Activated CD4-positive, alpha-beta T cell treated with anti-CD3 and anti-CD28 coated beads, Interleukin-2, amount 50 U/mL, for 48 hours (primary cell): ENCODE data around the gene SRL.
"Not testable (repeated sequence)": the region's sequence is repeated elsewhere in the genome, so short reads cannot be mapped to it uniquely, and the experiment has no call there.

ENCODE experiments used
- DNase-seq, 2 experiments: peaks; one replicate each; pipeline ENCODE4 v3.0.0-alpha.2; 2020

SRL gene

DNA sequence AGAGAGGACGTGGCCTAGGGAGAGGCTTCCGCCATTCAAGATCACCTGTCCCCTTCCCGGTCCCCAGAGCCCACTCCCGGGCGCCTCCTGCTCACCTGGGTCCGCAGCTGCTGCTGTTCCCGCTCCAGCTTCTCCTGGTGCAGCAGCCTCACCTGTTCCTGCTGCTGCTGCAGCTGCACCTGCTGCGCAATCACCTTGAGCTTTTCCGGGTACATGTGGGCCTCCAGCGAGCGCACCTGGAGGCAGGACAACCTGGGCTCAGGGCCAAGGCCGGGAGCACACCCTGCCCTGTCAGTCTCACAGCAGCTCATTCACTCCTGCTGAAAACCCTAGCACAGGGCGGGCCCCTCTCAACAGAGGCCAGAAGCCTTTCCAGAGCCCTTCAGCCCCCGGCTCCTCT lies 18.5 kb upstream of the SRL start:
- no peak for DNase-seq

DNA sequence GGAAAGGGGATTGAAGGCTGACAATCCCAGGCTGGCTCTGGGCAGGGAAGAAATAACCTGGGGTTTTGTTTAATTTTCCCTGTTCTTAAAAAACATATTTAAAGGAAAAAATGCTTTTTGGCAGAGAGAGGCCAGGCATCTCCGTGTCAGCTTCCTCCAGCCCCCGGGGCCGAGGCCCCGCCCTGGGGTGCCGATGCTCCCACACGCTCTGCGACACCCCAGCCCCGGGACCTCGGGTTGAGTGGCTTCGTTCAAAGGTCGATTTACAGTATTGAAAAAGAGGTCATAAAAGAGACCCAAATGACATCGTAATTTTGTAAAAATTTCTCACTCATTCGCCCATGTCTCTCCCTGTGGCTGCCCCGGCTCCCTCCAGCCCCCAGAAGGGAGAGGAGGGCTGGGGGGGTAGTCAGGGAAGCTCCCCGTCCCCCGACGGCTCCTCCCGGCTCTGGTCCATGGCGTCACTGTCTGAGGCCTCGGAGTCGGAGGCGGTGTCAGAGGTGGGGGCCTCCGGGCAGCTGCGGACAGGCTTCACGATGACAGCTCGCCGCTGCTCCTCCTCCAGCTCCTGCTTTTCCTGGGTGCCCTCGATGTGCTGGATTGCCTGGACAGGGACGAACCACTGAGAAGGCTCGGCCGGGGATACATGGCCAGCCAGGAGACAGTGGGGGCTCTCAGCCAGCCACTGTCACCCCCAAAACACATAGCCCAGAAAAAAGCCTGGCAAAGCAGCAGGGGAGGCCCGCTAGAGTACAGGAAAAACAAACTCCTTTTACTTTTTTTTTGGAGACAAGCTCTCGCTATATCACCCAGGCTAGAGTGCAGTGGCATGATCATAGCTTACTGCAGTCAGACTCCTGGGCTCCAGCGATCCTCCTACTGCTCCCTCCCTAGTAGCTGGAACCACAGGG lies 16.0 kb upstream of the SRL start:
- no peak for DNase-seq

DNA sequence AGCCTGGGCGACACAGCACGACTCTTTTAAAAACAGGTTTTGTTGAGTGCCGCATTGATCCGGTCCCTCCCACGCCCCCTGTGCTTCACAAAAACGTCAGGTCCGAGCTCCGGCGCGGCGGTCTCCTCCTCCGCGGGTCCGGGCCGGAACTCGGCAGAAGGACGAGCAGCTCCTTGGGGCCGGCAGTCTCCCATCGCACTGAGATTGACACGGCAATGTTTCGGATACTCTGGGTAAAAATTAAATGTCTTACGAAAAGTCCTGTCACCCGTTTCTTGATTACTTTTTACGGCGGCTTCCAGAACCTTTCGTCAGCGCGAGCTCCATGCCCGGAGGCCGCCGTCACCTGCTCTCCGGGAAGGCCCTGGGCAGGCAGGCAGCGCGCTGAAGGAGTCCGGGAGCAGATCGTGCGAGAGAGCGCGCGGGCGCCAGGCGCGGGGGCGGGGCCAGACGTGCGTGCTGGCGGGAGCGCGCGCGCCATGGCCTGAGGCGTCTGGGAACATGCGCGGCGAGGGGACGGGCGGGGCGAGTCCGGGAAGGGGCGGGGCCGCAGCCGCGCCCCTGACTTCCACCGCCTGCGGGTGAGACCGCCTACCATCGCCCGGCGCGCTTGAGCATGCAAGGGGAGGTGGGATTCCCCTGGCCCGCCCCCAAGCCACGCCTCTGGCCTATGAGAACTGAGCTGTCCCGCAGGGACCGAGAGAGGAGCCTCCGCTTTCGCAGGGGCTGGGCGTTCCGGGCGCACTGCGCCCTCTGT lies 11.7 kb upstream of the SRL start:
- DNase-seq = peak; percentile 100

DNA sequence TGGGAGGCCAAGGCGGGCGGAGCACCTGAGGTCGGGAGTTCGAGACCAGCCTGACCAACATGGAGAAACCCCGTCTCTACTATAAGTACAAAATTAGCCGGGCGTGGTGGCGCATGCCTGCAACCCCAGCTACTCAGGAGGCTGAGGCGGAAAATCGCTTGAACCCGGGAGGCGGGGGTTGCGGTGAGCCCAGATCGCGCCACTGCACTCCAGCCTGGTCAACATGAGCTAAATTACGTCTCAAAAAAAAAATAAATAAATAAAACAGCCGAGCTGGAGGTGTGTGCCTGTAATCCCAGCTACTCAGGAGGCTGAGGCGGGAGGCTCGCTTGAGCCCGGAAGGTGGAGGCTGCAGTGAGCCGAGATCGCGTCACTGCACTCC lies 11.1 kb upstream of the SRL start:
- not testable (repeated sequence) for DNase-seq

DNA sequence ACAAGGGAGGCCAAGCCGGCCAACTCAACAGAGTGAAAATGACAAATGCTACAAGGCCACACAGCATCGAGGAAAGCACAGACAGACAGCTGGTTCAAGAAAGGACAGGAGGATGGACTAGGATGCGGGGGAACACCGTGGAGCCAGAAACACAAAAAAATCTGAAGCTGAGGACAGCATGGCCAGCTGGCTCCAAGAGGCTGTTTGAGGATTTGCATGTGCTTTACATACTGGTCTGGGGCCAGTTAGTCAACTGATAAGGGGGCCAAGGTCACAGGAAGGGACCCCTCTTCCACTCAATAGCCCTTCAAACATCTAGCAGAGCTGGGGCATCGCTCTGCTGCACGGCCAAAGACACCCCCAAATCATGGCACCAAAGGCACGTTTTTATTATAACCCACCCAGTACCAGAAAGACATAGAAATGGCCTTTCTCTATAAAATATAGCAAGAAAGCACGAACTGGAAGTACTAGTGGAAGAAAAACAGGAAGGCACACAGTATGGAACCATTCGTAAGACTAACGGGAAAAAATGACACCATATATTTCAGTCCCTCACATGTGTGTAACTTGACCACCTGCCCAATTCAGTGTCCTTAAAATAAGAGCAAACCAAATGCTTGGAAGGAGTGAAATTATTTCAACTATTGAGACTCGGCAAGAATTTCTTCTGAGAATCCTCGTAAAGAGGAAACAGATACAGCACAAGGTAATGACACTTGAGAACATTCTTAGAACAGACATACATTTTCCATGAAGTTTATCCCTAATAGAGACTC lies 7.8 kb upstream of the SRL start:
- no peak for DNase-seq

DNA sequence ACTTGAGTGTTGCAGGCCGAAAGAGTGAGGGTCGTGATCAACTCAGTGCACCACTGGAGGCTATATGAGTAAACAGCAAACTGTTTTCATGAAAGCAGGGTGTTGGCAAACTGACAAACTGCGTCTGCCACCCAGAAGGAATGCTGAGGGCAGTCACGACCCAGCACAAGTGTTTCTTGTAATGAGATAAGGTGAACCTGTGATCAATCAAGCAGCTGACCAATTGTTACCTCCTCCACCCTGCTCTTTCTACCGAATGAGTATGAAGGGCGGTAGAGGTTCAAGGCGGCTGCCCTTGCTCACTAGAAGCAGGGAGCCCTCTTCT lies 5.5 kb upstream of the SRL start:
- DNase-seq = no peak

DNA sequence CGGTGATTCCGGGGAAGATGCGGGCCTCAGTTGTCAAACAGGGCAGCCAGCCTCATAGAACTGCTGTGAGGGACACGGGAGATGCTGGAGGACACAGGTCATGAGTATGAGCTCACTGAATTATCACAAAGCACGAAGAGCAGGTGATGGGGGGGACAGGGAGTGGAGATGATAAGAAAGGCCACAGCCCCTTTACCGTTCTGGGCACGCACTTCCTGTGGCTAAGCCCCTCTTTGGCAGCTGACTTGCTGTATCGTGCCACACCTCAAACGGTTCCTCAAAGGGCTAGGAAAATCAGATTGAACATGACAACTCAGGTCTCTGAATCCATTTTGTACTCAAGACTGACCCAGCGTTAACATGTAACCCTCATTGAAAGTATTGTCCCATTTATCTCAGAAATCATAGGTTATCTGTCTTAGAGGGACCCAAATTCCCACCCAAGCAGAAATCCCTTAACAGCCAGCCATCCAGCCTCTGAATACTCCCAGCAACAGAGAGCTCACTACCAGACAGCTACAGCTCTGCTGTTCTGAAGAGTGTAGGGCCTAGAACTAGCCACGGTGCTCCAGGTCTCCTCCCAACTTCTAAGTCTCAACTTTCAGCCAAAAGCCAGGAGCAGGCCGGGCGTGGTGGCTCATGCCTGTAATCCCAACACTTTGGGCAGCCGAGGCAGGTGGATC lies 5.0 kb upstream of the SRL start:
- no peak for DNase-seq

DNA sequence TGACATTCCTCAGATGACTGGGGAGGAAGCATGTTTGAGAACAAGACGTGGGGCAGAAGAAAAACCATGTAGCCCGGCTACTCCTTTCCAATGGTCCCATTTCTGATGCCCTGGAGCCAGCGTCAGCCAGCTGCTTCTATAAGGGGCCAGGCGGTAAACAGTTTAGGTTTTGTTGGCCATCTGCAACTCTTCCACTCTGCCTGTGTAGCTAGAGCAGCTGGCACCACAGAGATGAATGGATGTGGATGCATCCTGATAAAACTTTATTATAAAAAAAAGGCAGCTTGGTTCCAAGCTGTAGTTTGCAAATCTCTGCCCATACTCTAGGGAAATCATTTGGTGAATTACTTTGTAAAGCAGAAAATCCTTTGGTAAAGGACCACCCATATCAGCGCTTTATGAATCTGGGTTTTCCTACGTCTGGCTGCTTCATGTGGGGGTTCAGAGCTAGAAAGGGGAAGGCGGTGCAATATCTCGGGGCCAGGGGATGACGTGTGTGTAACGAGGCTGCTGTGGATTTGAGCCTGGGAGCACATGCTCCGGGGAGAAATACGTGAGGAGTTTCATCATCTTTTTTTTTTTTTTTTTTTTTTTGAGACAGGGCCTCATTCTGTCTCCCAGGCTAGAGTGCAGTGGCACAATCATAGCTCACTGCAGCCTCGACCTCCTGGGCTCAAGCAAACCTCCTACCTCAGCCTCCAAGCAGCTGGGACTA lies 3.4 kb upstream of the SRL start:
- DNase-seq = no peak

DNA sequence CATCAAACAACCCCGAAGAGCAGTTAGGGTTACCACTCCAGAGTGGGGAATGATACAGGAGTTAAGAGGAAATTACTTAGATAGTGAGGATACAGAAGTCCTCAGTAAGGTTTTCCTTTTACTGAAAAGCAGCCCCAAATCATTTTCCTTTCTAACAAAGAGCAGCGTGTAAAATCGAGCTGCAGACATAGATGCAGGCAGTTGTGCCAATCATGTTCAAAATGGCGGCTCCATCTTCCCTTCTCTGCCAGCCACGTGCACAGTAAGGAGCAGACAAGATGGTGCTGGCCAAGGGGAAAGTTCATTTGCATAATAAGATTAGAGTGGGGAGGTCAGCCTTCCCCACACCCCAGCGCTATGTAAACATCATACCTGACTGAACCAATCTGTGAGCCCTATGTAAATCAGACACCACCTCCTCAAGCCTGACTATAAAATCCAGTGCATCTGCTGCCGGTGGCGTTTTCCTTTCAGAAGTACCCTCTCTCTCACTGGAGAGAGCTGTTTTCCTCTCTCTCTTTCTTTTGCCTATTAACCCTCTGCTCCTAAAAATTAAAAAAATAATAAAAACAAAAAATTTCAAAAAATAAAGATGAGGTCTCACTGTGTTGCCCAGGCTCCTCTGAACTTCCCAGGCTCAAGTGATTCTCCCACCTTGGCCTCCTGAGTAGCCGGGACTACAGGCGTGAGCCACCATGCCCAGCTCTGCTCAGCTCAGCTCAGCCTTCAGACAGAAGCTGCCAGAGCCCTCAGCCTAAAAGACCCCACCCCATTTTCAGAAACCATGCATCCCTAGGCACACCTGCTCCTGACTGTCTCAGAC lies 2.6 kb upstream of the SRL start:
- no peak for DNase-seq

DNA sequence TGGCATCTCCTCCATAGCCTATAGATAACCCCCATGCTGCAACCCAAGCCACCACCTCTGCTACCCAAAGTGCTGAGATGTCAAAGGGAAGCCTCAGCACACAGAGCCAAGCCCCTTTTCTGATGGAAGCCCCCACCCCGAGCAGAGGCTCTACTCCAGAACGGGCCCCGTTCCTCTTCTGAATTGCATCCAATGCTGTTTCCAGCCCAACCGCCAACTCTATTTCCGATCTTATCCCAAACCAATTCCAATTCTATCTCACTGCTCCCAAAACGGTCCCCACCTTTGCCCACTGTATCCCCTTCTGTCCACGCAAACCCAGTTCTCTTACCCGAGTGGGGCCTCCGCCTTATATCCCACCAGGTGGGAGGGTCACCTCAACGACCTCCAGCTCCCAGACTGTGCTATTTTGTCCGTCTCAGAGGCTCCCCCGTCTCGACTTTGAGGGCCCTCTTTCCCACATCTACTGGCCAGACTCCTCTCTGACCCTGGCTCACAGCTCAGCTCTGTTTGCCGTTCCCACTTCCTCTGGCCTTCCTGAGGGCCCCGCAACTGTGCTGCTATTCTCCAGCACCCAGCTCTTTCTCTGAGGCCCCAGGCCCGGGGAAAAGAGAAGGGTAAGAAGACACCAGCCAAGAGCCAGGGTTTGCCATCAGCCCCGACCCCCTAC lies 487 bp downstream of the SRL start:
- DNase-seq = no peak

DNA sequence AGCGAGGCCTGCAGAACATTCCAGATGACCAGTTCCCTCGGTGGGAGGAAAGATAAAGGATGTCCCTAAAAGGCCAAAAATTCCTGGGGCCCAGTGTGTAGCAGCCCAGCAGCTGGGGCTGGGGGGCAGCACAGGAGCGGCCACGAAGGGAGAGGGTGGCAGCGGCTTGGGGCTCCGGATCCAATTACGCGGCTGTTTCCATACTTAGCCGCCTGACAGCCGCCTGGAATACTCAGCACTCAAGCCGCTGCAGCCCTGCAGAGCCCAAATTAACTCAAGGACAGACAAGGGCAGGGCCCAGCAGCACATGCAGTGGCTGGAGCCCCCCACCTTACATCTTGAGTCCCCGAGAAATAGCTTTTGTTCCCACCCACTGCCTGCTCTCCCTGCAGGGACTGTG lies 1.3 kb downstream of the SRL start:
- DNase-seq = no peak

DNA sequence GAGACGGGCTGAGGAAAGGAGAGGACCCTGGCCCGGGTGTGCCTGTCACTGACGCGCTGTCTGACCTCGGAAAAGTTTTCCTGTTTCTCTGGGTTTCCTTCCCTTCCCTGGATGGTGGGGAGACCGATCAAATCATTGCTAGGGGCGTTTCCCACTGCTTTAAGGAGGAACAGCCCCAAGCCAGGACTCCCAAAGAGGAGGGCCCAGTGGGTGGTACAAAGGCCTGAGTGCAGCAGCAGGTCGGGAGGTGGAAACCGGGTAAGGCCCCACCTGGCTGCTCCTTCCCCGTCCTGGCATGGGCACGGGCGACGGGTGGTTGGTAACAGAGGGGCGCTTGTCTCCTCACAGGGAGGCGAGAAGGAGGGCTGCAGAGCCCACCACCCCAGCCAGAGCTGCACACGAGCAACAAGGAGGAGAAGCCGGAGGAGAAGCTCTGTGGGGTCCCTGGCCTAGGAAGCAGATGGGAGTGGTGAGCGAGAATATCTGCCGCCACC lies 2.2 kb downstream of the SRL start:
- no peak for DNase-seq

DNA sequence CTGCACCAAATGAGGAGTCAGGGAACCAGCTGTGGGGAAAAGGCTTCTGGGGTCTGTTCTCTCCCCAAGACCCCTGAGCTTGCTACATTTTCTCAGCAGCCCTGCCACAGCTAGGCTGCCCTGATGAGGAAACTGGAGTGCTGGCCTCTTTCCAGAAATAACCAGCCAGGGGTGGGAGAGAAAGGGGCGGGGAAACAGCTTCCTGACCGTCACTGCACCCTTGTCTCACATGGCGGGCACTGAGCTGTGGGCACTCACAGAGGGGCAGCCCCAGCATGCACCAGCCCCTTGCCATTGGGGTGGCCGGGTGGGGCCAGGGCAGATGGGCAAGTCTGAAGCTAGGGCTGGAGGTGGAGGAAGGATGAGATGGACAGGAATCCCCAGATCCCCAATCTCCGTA lies 2.9 kb downstream of the SRL start:
- no peak for DNase-seq

DNA sequence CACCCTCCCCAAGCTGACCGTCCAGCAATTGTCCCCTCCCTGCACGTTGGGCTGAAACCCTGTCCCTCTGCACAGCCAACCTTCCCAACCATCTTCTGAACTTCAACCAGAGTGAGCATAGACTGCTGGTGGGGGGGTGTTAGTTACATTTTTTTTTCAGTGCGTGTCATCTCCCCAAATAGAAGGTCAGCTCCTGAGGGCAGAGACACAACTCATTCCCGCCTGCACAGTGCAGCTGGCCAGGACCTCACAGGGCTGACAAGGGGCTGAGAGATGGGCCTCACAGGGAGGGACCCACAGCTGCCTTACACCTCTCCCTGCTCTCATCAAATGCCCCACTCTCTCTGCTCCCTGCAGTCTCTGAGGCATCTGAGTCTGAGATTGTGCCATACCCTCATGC lies 8.4 kb downstream of the SRL start:
- no peak for DNase-seq

DNA sequence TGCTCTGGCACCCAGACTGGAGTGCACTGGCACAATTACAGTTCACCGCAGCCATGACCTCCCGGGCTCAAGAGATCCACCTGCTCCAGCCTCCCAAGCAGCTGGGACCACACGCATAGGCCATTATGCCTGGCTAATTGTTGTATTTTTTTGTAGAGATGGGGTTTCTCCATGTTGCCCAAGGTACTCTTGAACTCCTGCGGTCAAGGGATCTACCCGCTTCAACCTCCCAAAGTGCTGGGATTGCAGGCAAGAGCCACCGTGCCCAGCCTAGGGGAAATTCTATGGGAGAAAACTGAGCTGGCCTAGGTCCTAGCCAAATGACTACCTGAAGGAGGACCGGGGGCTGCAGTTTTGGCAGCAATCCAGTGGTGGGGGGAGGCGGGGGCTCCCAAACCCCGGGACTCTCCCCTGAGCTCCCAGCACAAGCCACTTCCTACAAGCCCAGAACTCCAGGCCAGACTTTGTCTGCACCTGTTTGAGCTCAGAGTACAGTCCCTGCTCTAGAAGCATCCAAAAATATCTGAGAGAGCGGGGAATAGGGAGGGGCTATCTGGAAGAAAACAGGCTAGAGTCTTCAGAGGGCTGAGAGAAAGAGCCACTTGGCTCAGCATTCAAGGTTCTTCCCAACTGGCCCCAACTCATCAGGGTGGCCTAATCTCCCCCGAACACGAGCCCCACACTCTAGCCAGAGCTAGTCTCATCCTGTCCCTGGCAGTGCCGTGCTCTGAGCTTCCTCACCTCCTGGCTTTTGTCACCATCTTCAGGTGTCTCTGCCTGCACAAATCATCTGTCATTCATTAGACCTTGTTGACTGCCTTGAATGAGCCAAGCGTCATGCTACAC lies 9.1 kb downstream of the SRL start:
- DNase-seq = no peak

DNA sequence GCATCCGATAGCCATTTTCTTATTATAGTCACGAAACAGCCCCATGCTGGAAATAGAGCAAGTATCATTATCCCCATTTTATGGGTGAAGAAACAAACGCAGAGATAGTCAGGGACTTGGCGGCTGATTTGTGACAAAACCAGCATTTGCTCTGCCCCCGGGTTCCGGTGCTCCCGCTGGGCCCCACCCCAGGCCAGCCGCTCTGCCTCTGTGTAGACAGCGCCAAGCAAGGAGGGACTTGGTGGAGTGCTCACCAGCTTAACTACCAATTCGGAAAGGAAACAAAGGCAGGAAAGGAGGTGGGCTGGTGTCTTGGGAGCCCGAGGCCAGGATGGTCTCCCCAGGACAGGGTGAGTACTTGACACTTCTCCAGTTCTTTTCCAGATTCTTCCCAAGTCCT lies 10.0 kb downstream of the SRL start:
- no peak for DNase-seq

DNA sequence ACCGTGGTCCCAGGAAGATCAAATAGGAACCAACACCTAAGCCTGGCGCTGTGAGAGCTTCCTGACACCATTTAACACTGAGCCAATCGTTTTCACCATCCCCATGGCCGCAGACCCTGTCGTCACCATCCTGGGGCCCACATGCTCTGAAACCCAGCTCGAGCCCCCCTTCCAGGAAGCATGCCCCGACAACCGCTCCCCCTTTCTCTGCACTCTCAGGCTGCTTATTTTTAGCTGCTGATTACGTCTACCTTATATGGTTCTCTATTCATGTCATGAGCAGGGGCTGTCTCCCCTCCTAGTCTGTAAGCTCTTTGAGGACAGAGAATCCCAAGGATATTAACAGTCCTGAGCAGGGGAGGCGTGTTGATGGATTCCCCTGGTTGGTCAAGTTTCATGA lies 10.5 kb downstream of the SRL start:
- DNase-seq = no peak

DNA sequence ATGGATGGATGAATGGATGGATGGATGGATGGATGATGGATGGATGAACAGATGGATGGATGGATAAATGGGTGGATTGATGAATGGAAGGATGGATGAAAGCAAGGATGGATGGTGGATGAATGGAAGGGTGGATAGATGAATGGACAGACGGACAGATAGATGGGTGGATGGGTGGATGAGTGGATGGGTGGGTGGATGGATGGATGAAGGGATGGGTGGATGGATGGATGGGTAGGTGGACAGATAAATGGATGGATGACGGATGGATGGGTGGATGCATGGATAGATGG lies 14.9 kb downstream of the SRL start:
- DNase-seq = no peak

DNA sequence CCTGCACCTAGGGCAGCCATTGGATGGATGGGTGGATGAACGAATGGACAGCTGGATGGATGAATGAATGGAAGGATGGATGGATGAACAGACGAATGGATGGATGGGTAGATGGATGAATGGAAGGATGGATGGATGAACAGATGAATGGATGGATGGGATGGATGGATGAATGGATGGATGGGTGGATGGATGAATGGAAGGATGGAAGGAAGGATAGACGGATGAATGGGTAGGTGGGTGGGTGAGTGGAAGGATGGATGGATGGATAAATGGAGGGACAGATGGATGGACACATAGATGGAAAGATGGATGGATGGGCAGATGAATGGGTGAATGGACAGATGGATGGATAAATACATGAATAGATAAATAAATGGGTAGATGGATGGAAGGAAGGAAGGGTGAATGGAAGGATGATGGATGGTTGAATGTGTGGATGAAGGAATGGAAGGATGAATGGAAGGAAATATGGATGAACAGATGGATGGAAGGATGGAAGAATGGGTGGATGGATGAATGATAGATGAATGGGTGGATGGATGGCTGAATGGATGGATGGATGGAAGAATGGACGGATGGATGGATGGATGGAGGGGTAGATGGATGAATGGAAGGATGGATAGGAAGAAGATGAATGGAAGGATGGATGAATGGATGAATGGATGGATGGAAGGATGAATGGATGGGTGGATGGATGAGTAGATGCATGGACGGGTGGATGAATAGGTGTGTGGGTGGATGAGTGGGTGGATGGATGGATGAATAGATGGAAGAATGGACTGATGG lies 15.4 kb downstream of the SRL start:
- no peak for DNase-seq
